Skeletal muscle satellite cell (primary cell): ENCODE data around the gene SPAG16. TPM values are rescaled to one million over a fixed set of nuclear protein-coding genes. Genes with fewer than 3 reads are reported as not detected.

ENCODE experiments used
- H3K27me3 ChIP-seq: 2 replicates; pipeline ENCODE4 v1.7.0; 2013; ENCODE audit warnings: low read length; ENCODE audit not compliant: control insufficient read depth, insufficient read depth
- H3K36me3 ChIP-seq: 2 replicates; pipeline ENCODE4 v1.7.0; 2013; ENCODE audit warnings: mild to moderate bottlenecking, control low read depth, low read length; ENCODE audit not compliant: insufficient read depth
- H3K4me1 ChIP-seq: 2 replicates; pipeline ENCODE4 v1.7.0; 2013; ENCODE audit warnings: low read length; ENCODE audit not compliant: control insufficient read depth, insufficient read depth
- H3K4me2 ChIP-seq: 2 replicates; pipeline ENCODE4 v1.7.0; 2013; ENCODE audit warnings: mild to moderate bottlenecking, low read length
- H3K4me3 ChIP-seq: 2 replicates; pipeline ENCODE4 v1.7.0; 2013; ENCODE audit warnings: low read length
- H3K9ac ChIP-seq: 2 replicates; pipeline ENCODE4 v1.7.0; 2013; ENCODE audit warnings: mild to moderate bottlenecking, low read depth, low read length, moderate library complexity
- H3K9me3 ChIP-seq: replicated peaks from 2 replicates; pipeline ENCODE4 v1.7.0; 2013; ENCODE audit warnings: mild to moderate bottlenecking, control low read depth, low read length
- small RNA-seq: library from RNA; depleted of rRNA; stranded (forward); fragments of <200 nt; gene quantifications from one replicate; pipeline ENCODE3, GENCODE V24; 2012

SPAG16 gene

DNA sequence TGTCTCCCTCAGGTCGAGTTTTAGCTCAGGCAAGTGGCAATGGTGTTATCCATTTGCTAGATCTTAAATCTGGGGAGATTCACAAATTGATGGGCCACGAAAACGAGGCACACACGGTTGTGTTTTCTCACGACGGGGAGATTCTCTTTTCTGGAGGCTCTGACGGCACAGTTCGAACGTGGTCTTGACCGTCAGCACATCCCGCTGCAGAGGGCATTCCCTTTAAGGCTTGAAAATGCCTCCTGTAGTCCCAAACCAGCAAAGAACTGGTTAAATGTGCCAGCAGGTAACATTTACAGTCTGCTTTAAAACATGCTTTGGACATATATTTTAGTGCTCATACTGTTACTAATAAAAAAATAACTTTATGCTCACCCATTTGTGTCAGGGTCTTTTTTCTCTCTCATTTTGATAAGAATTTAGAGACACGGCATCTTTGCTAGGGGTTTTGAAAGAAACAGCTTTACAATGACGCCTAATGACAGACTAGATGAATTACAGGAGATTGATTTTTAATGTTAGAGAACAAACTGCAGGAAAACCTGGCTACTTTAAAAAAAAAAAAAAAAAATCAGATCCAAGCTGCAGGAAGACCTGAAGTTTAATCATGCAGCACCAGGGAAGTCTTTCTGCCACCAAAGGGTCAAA is 1126.0 kb downstream of the SPAG16 start:
- Histone ChIP-seq H3K27me3 (no peaks in the 10 kb centered on the region), H3K4me2 (no peak overlapping the region), H3K9me3 (no peaks in the 10 kb centered on the region), H3K4me3 (no peak overlapping the region), H3K9ac (no peak overlapping the region), H3K4me1 (no peaks in the 10 kb centered on the region), H3K36me3 (no peaks in the 10 kb centered on the region)

DNA sequence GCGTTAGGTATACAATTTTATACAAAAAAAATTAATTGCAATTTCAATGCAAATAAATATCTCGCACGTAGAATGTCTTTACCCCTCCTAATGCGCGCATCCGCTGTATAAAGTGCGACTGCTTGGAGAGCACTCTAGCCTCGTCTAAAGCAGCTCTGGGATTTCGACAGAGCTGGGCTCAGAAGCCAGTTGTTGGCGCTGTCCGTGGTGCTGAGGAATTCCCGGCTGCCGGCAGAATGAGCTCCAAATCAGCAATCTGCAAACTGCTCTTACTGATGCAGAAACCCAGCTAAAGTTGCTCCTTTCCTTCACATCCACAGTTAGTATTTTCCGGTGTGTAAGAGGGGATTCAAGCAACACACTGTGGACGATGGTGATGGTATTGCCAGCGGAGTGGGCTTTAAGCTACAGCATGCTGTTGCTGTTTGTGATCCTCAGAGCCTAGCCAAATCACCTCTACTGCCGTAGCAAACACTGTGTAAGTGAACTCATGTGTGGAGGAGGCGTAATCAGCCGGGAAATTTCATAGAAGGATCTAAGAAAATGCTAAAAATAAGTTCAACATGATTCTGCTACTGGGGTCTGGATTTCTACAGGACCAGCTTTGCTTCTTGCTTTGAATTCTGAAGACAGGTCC is 1126.8 kb downstream of the SPAG16 start, which contains the start of gene VWC2L:
Gene VWC2L, plus strand, starts transcription at position 137 of the 637 bp plus-strand sequence. CDS start 3,140 bp downstream, outside the sequence.
- H3K27me3 ChIP-seq: no peaks in the 10 kb centered on the region
- no peaks in the 10 kb centered on the region for H3K4me1 ChIP-seq
- no peaks in the 10 kb centered on the region for H3K9me3 ChIP-seq
- H3K36me3 ChIP-seq: no peaks in the 10 kb centered on the region
- no peak within 1 kb of the TSS for H3K9ac ChIP-seq
- H3K4me3 ChIP-seq: no peak within 1 kb of the TSS
- no peak within 1 kb of the TSS for H3K4me2 ChIP-seq

DNA sequence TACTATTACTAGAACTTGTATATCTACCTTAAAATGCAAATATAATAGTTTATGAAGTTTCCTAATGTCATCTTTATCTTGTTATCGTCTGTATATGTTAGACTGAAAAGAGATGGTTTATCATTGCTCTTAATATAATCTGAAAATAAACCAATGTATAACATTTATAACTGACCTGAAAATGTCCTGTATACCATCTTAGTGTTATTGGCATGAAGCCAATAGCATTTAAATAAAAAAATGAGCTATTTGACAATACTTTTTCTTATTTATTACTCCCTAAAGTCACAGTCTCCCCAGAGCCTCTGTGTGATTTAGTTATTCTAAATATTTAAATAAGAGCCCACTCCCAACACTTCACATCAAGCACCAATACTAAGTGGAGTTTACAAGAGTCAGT is 1128.4 kb downstream of the SPAG16 start:
- Histone ChIP-seq H3K4me2 (no peak overlapping the region), H3K9ac (no peak overlapping the region), H3K4me1 (no peaks in the 10 kb centered on the region), H3K4me3 (no peak overlapping the region), H3K9me3 (no peaks in the 10 kb centered on the region), H3K27me3 (no peaks in the 10 kb centered on the region), H3K36me3 (no peaks in the 10 kb centered on the region)

DNA sequence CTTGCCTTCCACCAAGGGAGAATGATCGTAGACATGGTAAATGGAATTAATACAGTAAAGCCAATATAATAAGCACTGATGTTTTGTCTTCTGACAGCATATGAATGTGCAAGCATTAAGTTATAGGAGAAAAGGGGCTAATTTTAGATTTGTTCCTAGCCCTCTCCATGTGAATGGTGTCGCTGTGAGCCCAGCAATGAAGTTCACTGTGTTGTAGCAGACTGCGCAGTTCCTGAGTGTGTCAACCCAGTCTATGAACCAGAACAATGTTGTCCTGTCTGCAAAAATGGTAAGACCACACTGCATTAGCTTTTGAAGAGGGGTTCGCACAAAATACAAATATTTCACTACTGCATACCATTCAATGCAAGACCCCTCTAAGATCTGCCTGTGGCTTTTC is 1152.2 kb downstream of the SPAG16 start:
- no peak overlapping the region for H3K4me3 ChIP-seq
- H3K27me3 ChIP-seq: no peaks in the 10 kb centered on the region
- no peak overlapping the region for H3K4me2 ChIP-seq
- H3K9ac ChIP-seq: no peak overlapping the region
- no peaks in the 10 kb centered on the region for H3K36me3 ChIP-seq
- no peaks in the 10 kb centered on the region for H3K4me1 ChIP-seq
- H3K9me3 ChIP-seq: no peaks in the 10 kb centered on the region

GRCh38 chr2:214450118-214450894 is 1166.0 kb downstream of the SPAG16 start:
- no peaks in the 10 kb centered on the region for H3K4me1 ChIP-seq
- H3K36me3 ChIP-seq: no peaks in the 10 kb centered on the region
- no peak overlapping the region for H3K9ac ChIP-seq
- no peak overlapping the region for H3K4me2 ChIP-seq
- no peaks in the 10 kb centered on the region for H3K9me3 ChIP-seq
- no peak overlapping the region for H3K4me3 ChIP-seq
- no peaks in the 10 kb centered on the region for H3K27me3 ChIP-seq

- Histone ChIP-seq H3K27me3 (no peaks in the 10 kb centered on the region), H3K4me3 (no peak overlapping the region), H3K4me2 (no peak overlapping the region), H3K9ac (no peak overlapping the region), H3K36me3 (no peaks in the 10 kb centered on the region), H3K9me3 (no peaks in the 10 kb centered on the region), H3K4me1 (no peaks in the 10 kb centered on the region)
These were observed 1167.4 kb downstream of the SPAG16 start for GRCh38 chr2:214451516-214452275.

Small RNA genes within 50 kb of the gene (small RNA-seq; reads per million reads assigned to genes)
- gene MIR4438: not detected
